Activated T-cell treated with anti-CD3 and anti-CD28 coated beads, Interleukin-2, amount 50 U/mL, for 1 hour (primary cell): Measurements from ENCODE around the gene AADAT.
A peak's percentile ranks its signal among the peaks of the same experiment; 100 is the strongest.
"Not testable (repeated sequence)": the region's sequence is repeated elsewhere in the genome, so short reads cannot be mapped to it uniquely, and the experiment has no call there.

Source experiments
- DNase-seq: peaks from one replicate; pipeline ENCODE4 v3.0.0-alpha.2; 2020

The AADAT gene

GRCh38 chr4:170089274-170089667, 485 bp downstream of the AADAT start:
- DNase-seq = no peak

- no peak for DNase-seq
Measured at GRCh38 chr4:170088716-170089115, 1.0 kb downstream of the AADAT start.

DNA sequence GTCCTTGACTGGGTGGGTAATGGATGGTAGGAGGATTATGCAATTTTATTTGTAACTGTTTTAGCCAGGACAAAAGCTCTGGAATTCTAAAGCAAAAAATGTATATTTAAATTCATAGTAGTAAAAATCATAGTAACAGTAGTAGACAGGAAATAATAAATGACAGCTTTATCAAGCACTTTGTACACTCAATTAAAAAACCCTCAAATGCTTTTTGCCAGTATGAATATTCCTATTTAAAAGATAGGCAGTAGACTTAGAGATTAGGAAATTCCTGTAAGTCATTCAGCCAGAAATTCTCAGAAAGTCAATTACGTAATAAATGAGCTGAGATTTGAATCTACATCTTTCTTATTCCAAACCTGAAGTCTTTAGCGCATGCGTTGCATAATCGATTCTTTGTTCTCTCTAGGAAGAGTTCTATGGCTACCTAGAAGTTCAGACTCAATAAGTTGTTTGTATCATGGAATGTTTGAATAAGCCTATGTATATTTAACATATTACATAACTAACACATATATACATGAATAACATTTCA, 2.5 kb downstream of the AADAT start:
- DNase-seq = no peak

DNA sequence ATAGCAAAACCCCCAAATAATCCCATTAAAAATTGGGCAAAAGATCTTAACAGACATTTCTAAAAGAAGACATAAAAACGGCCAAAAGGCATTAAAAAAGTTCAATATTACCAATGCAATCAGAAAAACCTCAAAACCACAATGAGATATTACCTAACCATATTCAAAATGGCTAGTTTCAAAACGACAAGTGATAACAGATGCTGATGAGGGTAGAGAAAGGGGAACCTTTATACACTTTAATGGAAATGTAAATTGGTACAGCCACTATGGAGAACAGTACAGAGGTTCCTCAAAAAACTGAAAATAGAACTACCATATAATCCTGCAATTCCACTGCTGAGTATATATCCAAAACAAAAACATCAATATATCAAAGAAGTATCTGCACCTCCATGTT, 6.2 kb downstream of the AADAT start:
- DNase-seq = no peak

GRCh38 chr4:170080496-170080895, 9.3 kb downstream of the AADAT start:
- DNase-seq = no peak

GRCh38 chr4:170079981-170080380, 9.8 kb downstream of the AADAT start:
- DNase-seq = no peak

DNA sequence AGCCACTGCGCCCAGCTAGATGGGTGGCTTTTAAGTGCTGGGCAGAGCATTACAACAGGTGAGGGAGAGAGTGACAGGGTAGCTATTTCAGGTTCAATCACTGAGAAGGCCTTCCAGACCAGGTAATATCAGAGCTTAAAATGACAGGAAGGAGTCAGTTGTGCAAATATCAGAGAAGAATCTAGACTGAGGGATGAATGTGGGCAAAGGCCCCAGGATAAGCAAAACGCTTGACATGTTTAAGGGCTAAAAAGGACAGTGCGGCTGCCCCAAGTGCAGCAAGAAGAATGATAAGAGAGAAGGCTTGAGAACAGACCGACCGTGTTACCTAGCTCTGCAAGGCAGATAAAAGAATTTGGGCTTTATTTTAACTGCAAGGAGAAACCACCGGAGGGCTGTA, 18.6 kb downstream of the AADAT start:
- DNase-seq = no peak

- no peak for DNase-seq
Measured at GRCh38 chr4:170068438-170069128, 21.2 kb downstream of the AADAT start.

DNA sequence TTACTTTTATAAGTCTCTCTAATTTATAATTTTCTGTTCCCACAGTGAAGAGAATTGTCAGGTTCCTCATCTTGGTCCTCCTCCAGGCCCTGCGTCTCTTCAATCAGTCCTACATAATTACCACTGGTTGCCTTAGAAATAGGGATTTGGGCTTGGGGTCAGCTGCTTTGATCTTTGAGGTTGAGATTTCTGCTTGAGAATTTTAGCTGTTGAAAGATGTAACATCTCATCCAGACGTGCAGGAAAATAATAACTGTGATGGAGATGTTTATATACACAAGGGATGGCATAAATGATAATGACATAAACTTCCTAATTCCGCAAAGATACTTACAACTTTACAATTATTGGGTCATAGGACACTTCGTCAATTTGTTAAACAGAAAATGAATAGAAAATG, 30.3 kb downstream of the AADAT start:
- no peak for DNase-seq

- no peak for DNase-seq
Measured at GRCh38 chr4:170058826-170059225, 30.9 kb downstream of the AADAT start.

- no peak for DNase-seq
Measured at GRCh38 chr4:170057866-170058265, 31.9 kb downstream of the AADAT start.

GRCh38 chr4:170052919-170053318, 36.8 kb downstream of the AADAT start:
- DNase-seq = no peak

DNA sequence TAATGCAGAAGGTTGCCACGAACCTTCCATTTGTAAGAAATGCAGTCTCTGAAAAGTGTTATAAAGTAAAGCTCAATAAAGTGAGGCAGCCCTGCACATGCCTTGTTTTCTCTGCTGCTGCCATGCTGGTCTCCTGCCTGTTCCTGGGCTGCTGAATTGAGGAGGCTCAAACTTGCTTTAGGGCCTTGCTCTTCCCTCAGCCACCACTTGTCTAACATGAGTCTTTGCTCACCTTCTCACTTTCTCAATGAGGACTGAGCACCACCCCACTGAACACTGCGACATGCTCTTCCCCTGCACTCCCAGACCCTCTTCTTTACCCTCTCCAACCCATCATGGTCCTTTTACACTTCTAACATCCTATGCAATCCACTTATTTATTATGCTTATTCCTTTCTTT, 38.4 kb downstream of the AADAT start:
- DNase-seq = no peak

DNA sequence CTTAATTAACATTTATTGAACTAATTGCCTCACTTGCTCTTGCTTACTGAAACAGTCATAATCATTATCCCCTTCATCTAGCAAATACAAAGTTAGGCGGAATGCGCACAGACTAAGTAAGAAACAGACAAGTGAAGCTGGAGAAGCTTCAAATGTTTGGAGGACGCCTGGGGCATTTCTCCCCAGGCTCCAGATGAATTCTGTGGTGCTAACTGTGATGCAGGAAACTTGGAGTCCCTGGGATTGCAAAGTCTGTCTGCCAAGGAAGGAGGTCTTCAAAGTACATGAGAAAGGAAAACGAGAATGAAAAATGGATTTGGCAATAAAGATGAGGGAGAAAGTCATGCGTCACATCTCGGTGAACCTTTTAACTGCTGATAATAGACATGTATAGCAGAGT, 40.0 kb downstream of the AADAT start:
- DNase-seq = no peak

DNA sequence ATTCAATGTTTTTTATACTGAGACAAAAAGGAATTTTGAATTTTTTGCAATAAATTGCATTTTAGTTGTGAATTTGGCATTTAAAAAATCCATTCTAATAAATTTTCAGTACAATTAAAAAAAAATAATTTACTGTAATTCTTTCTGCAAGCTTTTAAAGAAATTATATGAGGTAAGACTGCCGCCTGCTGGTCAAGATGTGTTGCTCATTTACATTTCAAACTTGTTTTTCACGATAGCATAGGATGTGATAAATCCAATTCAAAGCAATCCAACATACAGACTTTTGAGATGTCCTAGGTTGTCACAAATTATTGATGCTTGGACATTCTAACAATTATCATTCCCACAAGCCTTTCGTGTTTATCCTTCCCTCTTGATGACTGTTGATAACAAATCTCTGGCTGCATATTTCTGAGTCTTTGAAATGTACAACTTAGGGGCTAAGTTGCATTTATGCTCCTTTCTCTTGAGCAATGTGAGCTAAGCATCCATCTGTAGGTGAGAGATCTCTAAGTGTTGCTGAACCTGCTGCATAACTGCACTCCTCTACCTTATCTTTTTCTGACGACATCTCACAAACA, 41.9 kb downstream of the AADAT start:
- peak; percentile 43 for DNase-seq

DNA sequence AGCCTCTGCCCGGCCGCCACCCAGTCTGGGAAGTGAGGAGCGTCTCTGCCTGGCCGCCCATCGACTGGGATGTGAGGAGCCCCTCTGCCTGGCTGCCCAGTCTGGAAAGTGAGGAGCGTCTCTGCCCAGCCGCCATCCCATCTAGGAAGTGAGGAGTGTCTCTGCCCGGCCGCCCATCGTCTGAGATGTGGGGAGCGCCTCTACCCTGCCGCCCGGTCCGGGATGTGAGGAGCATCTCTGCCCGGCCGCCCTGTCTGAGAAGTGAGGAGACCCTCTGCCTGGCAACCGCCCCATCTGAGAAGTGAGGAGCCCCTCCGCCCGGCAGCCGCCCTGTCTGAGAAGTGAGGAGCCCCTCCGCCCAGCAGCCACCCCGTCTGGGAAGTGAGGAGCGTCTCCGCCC, 43.6 kb downstream of the AADAT start:
- DNase-seq = not testable (repeated sequence)

GRCh38 chr4:170040031-170040680, 49.6 kb downstream of the AADAT start:
- DNase-seq = no peak

GRCh38 chr4:170038769-170039168, 51.0 kb downstream of the AADAT start:
- DNase-seq = no peak

DNA sequence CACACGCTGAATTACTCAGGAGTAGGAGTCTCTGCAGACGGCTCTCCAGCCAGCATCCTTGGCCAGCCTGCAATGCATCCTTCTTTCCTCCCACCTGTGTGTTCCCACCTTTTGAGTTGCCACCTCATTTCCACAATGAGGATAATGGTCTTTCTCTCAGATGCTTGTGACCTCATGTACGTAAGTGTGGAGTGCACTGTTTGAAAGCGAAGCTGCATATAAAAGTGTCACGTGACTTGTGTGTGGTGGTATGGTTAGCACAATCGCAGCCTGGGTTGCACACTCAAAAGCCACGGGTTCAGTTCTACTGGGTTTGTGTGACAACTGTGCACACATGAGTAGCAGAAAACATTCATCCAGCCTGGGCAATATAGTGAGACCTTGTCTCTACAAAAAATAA, 51.5 kb downstream of the AADAT start:
- DNase-seq = no peak

GRCh38 chr4:170037481-170037880, 52.3 kb downstream of the AADAT start:
- no peak for DNase-seq

- no peak for DNase-seq
Measured at GRCh38 chr4:170035845-170036244, 53.9 kb downstream of the AADAT start.

DNA sequence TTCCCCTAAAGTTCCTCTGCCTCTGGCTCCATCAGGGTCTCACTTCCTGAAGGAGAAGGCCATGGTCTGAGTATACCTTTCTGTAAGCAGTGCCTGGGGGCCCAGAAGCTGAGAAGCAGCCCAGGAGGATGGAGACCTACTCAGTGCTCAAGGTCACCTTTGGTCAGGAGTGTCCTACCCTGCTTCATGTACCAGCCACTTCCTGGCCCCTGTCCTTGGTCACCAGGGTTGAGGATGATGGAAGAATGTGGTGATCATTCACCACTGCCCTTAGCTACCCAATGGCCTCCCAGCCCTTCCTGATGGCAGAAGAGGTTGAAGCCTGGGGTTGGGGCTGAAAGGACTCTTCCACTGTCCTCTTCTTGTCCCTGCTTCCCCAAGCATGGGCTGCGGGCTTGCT, 54.5 kb downstream of the AADAT start:
- DNase-seq = no peak

DNA sequence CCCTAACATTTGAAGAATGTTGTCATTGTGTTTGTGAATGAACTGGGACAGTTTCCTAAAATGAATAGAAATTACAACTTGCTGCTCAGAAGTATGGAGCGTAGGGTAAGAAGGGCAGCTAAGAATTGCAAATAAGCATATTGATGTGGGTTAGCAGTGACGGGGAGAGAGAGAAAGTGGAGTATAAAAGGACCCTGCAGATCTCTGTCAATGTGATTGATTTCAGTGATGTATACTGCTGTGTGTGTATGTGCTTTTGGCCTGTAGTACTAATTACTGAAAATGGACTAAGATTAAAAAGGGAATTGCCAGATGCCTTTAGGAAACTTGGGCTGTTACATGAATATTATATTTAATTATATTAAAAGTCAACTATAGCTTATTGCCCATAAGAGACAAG, 55.8 kb downstream of the AADAT start:
- no peak for DNase-seq

DNA sequence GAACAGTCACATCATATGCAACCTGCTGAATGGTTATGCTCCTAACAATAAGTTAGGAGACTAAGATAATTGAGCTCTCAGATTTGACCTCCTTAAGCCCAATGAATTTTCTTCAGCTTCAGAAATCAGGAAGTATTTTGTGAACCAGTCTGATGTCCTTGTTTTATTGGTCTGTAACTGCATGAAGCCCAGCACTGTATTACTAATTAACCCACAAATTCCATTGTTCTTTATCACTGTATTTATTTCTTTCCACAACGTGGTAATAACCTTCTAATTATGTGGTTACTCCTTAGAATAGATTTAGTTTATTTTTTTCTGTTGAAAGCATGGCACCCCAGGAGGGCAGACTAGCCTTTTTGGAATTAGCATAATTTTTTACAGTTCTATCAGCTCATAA, 59.6 kb downstream of the AADAT start:
- no peak for DNase-seq
